Dendritic cell treated with granulocyte-macrophage colony-stimulating factor and Interleukin-4, amounts not matched to agents 40 ng/mL and 50 ng/mL, for 4 days (primary cell): ENCODE data around the gene EEFSEC.

Experiments used
- H3K27ac Mint-ChIP-seq: one replicate; pipeline ENCODE4 v1.8.0; 2022; ENCODE audit warnings: mild to moderate bottlenecking, mixed read lengths
- H3K27me3 Mint-ChIP-seq: one replicate; pipeline ENCODE4 v1.8.0; 2022; ENCODE audit warnings: mild to moderate bottlenecking, mixed read lengths
- H3K36me3 Mint-ChIP-seq: one replicate; pipeline ENCODE4 v1.8.0; 2022; ENCODE audit warnings: low read depth, mixed read lengths
- H3K4me1 Mint-ChIP-seq: one replicate; pipeline ENCODE4 v1.8.0; 2022; ENCODE audit warnings: low read depth, mixed read lengths
- H3K4me3 Mint-ChIP-seq: one replicate; pipeline ENCODE4 v1.8.0; 2022; ENCODE audit warnings: mild to moderate bottlenecking, moderate library complexity, mixed read lengths
- H3K9me3 Mint-ChIP-seq: one replicate; pipeline ENCODE4 v1.8.0; 2022; ENCODE audit warnings: mixed read lengths
- intact Hi-C: fragments of 100-400 bp; cut with micrococcal nuclease; formaldehyde crosslinking; loops from one replicate; pipeline ENCODE4 v1.15.0; 2022

EEFSEC gene

GRCh38 chr3:128276577-128277183 is 123.4 kb downstream of the EEFSEC start:
- intact Hi-C loops: no loop called here
- H3K27me3 Mint-ChIP-seq: no peaks in the 10 kb centered on the region
- H3K27ac Mint-ChIP-seq: no peak overlapping the region
- peaks cover 66% of the 10 kb centered on the region for H3K36me3 Mint-ChIP-seq
- H3K4me3 Mint-ChIP-seq: no peak overlapping the region
- H3K4me1 Mint-ChIP-seq: no peaks in the 10 kb centered on the region
- no peaks in the 10 kb centered on the region for H3K9me3 Mint-ChIP-seq

GRCh38 chr3:128277378-128278069 is 124.2 kb downstream of the EEFSEC start:
- peaks cover 66% of the 10 kb centered on the region for H3K36me3 Mint-ChIP-seq
- no peaks in the 10 kb centered on the region for H3K9me3 Mint-ChIP-seq
- intact Hi-C loops: no loop called here
- H3K27me3 Mint-ChIP-seq: no peaks in the 10 kb centered on the region
- no peak overlapping the region for H3K4me3 Mint-ChIP-seq
- H3K27ac Mint-ChIP-seq: no peak overlapping the region
- H3K4me1 Mint-ChIP-seq: no peaks in the 10 kb centered on the region

DNA sequence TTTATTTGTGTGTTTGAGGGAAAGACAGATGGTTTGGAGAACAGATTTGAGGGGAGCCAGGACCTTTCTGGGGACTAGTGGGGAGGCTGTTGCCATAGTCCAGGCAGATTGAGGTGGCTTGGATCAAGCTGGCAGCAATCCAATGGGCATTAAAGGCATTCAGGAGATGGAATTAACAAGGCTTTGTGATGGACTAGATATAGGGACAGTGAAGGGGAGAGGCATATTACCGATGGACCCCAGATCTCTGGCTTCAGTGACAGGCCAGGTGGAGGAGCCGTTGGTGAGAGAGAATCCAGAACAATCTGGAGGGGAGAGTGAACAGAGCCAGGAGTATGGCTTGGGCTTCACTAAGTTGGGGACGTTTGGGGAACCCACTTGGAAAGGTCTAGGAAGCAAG is 124.8 kb downstream of the EEFSEC start:
- Mint-ChIP-seq H3K4me1 (no peaks in the 10 kb centered on the region), H3K27ac (no peak overlapping the region), H3K27me3 (no peaks in the 10 kb centered on the region)

DNA sequence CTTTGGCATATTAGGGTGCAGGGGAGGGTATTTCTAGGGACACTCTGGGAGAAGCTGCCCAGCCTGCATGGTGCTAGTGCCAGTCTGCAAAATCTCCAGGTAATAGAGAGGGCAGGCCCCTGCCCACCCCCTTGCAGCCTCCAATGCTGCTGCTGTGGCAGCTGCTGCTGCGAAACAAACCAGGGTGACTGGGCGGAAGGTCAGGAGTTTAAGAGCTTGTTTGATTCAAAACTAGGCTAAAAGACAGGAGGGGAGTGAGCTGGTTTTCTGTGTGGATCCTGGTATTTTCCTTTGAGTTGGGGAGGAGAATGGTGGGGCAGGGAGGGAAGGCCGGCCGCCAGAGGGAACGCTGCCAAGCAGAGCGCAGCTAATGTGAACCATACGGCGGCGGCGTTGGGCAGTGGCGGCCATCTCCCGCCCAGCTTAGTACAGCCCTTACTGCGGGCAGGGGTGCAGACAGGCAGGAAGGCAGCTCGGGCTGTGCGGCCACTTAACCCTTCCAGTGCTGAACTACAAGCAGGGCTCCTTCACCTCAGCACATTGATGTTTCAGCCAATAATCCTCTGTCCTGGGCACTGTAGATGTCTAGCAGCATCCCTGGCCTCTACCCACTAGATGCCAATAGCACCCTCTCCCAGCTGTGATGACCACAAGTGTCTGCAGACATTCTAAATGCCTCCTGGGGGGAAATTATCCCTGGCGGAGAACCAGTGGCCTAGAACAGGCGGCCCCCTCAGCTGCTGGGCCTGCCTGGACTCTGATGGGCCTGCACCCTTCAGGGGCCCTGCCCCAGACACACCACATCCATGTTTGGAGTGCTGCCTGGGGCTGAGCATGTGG is 125.7 kb downstream of the EEFSEC start:
- no peaks in the 10 kb centered on the region for H3K4me1 Mint-ChIP-seq
- H3K4me3 Mint-ChIP-seq: no peak overlapping the region
- intact Hi-C loops: no loop called here
- peaks cover 69% of the 10 kb centered on the region for H3K36me3 Mint-ChIP-seq
- no peaks in the 10 kb centered on the region for H3K9me3 Mint-ChIP-seq
- no peaks in the 10 kb centered on the region for H3K27me3 Mint-ChIP-seq
- no peak overlapping the region for H3K27ac Mint-ChIP-seq

More for the DNA sequence above, 124.8 kb downstream of the EEFSEC start:
- no peaks in the 10 kb centered on the region for H3K9me3 Mint-ChIP-seq
- intact Hi-C loops: no loop called here
- peaks cover 66% of the 10 kb centered on the region for H3K36me3 Mint-ChIP-seq
- no peak overlapping the region for H3K4me3 Mint-ChIP-seq

DNA sequence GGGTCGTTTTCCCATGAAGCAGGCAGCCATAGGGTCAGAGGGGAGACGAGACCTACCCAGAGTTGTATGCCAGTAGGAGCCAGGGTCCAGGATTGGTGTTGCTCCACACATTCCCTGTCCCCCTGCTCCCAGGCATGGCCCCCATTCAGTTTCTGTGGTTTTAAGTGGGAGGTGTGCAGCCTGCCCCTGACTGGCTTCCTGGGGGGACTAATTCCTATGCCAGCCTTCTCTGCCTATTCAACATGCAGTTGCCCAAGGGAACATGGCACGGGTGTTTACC is 126.3 kb downstream of the EEFSEC start:
- intact Hi-C loops: no loop called here
- Mint-ChIP-seq H3K27ac (no peak overlapping the region), H3K4me3 (no peak overlapping the region), H3K36me3 (peaks cover 67% of the 10 kb centered on the region), H3K4me1 (no peaks in the 10 kb centered on the region), H3K9me3 (no peaks in the 10 kb centered on the region), H3K27me3 (no peaks in the 10 kb centered on the region)

GRCh38 chr3:128280481-128281052 is 127.3 kb downstream of the EEFSEC start:
- Mint-ChIP-seq H3K27me3 (no peaks in the 10 kb centered on the region), H3K9me3 (no peaks in the 10 kb centered on the region), H3K27ac (no peak overlapping the region), H3K4me3 (no peak overlapping the region), H3K36me3 (peaks cover 67% of the 10 kb centered on the region), H3K4me1 (no peaks in the 10 kb centered on the region)
- intact Hi-C loops: no loop called here

DNA sequence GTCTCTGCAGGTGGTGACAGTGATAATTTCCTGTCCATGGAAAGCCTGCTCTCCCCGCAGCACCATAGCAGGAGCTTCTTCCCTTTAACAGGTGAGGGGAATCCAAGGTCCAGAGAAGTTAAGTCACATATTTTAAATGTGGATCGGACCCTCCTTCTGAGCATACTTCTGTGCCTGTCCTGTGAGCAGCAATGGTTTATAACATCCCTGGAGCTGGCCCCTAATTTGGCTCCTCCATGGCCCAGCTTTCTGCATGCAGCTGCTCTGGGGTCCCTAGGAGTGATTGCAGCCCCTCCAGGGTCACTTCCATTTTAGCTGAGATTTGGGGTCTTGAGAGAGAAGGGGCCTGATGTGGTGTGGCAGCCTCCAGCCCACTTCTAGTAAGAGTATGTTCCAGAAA is 127.8 kb downstream of the EEFSEC start:
- no peaks in the 10 kb centered on the region for H3K9me3 Mint-ChIP-seq
- H3K27ac Mint-ChIP-seq: no peak overlapping the region
- H3K27me3 Mint-ChIP-seq: no peaks in the 10 kb centered on the region
- no peaks in the 10 kb centered on the region for H3K4me1 Mint-ChIP-seq
- no peak overlapping the region for H3K4me3 Mint-ChIP-seq
- intact Hi-C loops: no loop called here
- H3K36me3 Mint-ChIP-seq: peaks cover 67% of the 10 kb centered on the region

- Mint-ChIP-seq H3K4me3 (no peak overlapping the region), H3K36me3 (peaks cover 65% of the 10 kb centered on the region), H3K9me3 (no peaks in the 10 kb centered on the region), H3K27ac (no peak overlapping the region), H3K4me1 (no peaks in the 10 kb centered on the region), H3K27me3 (no peaks in the 10 kb centered on the region)
- intact Hi-C loops: no loop called here
Observed at GRCh38 chr3:128281461-128282367, 128.4 kb downstream of the EEFSEC start.

DNA sequence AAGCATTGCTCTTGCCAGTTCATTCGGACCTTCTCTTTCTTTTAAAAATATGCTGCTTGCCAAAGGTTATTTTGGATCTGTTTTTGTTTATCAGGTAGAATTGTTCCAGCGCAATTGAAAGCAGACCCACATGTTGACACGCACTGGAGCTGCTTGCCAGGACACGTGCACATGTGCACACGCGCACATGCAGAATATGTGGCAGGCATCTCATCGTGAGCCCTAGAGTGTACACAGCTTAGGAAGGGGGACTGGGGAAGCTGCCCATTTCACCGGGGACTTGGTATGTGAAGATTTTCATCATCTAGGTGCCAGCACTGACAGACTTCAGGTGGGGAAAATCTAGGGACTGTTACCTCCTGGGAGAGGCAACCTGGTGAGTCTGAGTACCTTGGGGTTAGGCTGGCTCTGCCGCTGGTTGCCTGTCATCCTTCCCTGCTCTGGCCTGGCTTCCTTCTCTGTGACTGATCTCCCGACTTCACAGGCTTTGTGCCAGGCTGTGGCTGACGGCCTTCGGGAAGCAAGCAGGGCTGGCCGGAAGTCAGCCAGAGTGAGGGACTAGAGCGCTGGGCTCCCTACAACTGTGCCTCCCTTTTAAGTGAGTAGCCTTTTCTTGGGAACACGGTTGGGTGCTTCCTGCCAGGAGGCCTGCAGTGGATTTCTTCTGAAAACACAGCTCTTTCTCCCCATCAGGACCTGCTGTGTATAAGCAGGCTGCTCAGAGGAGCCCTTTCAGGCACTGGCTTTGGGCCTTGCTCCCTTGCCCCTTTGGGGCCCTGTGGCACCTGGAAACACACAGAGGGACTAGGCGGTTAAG is 129.3 kb downstream of the EEFSEC start:
- intact Hi-C loops: no loop called here
- H3K9me3 Mint-ChIP-seq: no peaks in the 10 kb centered on the region
- peaks cover 71% of the 10 kb centered on the region for H3K36me3 Mint-ChIP-seq
- no peaks in the 10 kb centered on the region for H3K4me1 Mint-ChIP-seq
- no peaks in the 10 kb centered on the region for H3K27me3 Mint-ChIP-seq
- no peak overlapping the region for H3K4me3 Mint-ChIP-seq
- no peak overlapping the region for H3K27ac Mint-ChIP-seq

- Mint-ChIP-seq H3K9me3 (no peaks in the 10 kb centered on the region), H3K4me3 (no peak overlapping the region), H3K36me3 (peaks cover 71% of the 10 kb centered on the region), H3K27ac (no peak overlapping the region), H3K27me3 (no peaks in the 10 kb centered on the region), H3K4me1 (no peaks in the 10 kb centered on the region)
- intact Hi-C loops: no loop called here
Observed at GRCh38 chr3:128283421-128283820, 130.1 kb downstream of the EEFSEC start.

DNA sequence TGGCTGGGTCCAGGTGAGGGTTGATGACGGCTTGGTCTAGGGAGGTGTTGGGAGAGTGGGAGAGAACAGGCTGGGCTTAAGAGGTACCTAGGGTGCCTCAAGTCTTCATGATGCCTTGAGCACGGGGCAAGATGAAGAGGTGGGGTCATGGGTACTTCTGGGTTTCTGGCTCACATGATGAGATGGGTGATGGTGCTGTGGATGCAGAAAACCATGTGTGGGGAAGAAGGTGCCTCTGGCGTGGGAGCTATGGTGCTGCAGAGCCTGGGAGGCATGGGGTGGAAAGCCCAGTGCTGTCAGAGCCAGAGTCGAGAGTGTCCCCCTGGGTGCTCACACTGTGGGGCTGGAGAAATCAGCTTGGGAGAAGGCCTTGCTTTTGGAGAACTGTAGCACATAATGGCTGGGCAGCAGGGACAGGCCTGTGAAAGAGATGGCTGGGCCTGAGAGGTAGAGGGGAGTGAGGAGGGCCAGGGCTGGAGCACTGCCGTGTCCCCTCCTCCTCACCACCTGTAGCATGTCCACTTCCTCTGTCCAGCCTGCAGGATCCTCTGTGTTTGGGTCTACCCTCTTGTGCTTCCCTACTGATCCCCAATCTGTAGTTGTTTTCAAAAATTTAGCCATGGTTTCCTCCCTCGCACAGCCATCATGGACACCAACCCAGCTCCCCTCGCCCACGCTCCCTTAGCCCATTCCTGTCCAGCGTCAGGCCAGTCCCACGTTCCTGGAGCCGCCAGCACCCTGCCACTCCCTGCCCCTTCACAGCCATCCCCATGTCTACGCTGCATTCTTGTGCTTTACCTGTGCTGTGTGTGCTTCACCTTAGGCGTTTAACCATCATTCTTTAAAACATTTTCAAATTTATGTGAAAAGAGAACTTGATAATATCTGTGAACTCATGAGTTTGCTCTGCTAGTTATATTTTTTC is 132.0 kb downstream of the EEFSEC start:
- no peak overlapping the region for H3K27ac Mint-ChIP-seq
- no peaks in the 10 kb centered on the region for H3K27me3 Mint-ChIP-seq
- H3K4me3 Mint-ChIP-seq: no peak overlapping the region
- intact Hi-C loops: no loop called here
- H3K9me3 Mint-ChIP-seq: no peaks in the 10 kb centered on the region
- H3K36me3 Mint-ChIP-seq: peaks cover 76% of the 10 kb centered on the region
- H3K4me1 Mint-ChIP-seq: no peaks in the 10 kb centered on the region

GRCh38 chr3:128285967-128286321 is 132.7 kb downstream of the EEFSEC start:
- no peaks in the 10 kb centered on the region for H3K9me3 Mint-ChIP-seq
- H3K4me3 Mint-ChIP-seq: no peak overlapping the region
- no peak overlapping the region for H3K27ac Mint-ChIP-seq
- peaks cover 76% of the 10 kb centered on the region for H3K36me3 Mint-ChIP-seq
- H3K27me3 Mint-ChIP-seq: no peaks in the 10 kb centered on the region
- no peaks in the 10 kb centered on the region for H3K4me1 Mint-ChIP-seq
- intact Hi-C loops: no loop called here
